A549 (cell line): Measurements from ENCODE around the gene GPR158. TPM values are rescaled to one million over a fixed set of nuclear protein-coding genes. Genes with fewer than 3 reads are reported as not detected.

Source experiments
- ATAC-seq, 2 experiments: fragments of 200-7000 bp in 1 of 2; fragments of >200 bp in 1 of 2; cut with Nextera tagmentation in 1 of 2; cut with Tn5 transposase in 1 of 2; 3 replicates each; pipeline versions ENCODE4 v1.8.0 to v1.9.1; 2018 to 2020; ENCODE audit warnings: mild to moderate bottlenecking in 1 of 2, moderate library complexity in 1 of 2
- CTCF ChIA-PET: fragments of 300-600 bp; sonication (Branson Sonifier 250); formaldehyde crosslinking; extraction: SDS; loops from one replicate; lab custom pipeline; 2021; ENCODE audit warnings: antibody characterized with exemption, inconsistent platforms; lab: Yijun Ruan, JAX
- POLR2A ChIA-PET: fragments of 350-600 bp; formaldehyde crosslinking; extraction: SDS; loops from one replicate; lab custom pipeline; 2021; ENCODE audit warnings: antibody characterized with exemption, inconsistent platforms; lab: Yijun Ruan, JAX
- DNase-seq, 2 experiments: peaks; one replicate each; pipeline versions ENCODE4 v3.0.0 to v3.0.0-alpha.2; 2011 to 2016; ENCODE audit warnings: low read depth in 1 of 2, low spot score in 1 of 2
- FAIRE-seq: peaks from 2 replicates; lab custom pipeline; 2011; peaks lifted over from hg19 to GRCh38; lab: Jason Lieb, UNC
- H3K27ac ChIP-seq, 2 experiments: fragments of >200 bp; sonication (Bioruptor Twin); formaldehyde crosslinking; 3 replicates each; pipeline ENCODE4 v1.5.1; 2016 to 2017
- H3K4me1 ChIP-seq: fragments of >200 bp; sonication (Bioruptor Twin); formaldehyde crosslinking; 3 replicates; pipeline ENCODE4 v1.6.1; 2016
- H3K4me2 ChIP-seq: fragments of >200 bp; sonication (Bioruptor Twin); formaldehyde crosslinking; 3 replicates; pipeline ENCODE4 v1.6.1; 2016
- H3K4me3 ChIP-seq: fragments of >200 bp; sonication (Bioruptor Twin); formaldehyde crosslinking; 3 replicates; pipeline ENCODE4 v1.5.1; 2016
- H3K9me3 ChIP-seq: fragments of >200 bp; sonication (Bioruptor Twin); formaldehyde crosslinking; 3 replicates; pipeline ENCODE4 v1.6.1; 2016
- CBX2 ChIP-seq: fragments of 200-600 bp; sonication (generic); IDR thresholded peaks from 2 replicates; pipeline ENCODE4 v1.6.1; 2016; ENCODE audit warnings: low read depth, mild to moderate bottlenecking, borderline replicate concordance
- CHD4 ChIP-seq: fragments of 200-600 bp; sonication (generic); IDR thresholded peaks from 2 replicates; pipeline ENCODE4 v1.6.1; 2016; ENCODE audit warnings: antibody characterized with exemption, mild to moderate bottlenecking, borderline replicate concordance
- CTCF ChIP-seq: fragments of >200 bp; sonication (Bioruptor Twin); formaldehyde crosslinking; IDR thresholded peaks from 3 replicates; pipeline ENCODE4 v1.5.1; 2016
- EHMT2 ChIP-seq: fragments of 200-600 bp; sonication (generic); IDR thresholded peaks from 2 replicates; pipeline ENCODE4 v1.6.1; 2016; ENCODE audit warnings: antibody characterized with exemption, low read depth, mild to moderate bottlenecking, moderate library complexity
- FOXS1 ChIP-seq: fragments of 250-450 bp; sonication (Bioruptor Pico); IDR thresholded peaks from 2 replicates; pipeline ENCODE4 v1.5.0; 2020; ENCODE audit warnings: mild to moderate bottlenecking, moderate library complexity
- HES2 ChIP-seq: fragments of >200 bp; sonication (Bioruptor Twin); formaldehyde crosslinking; IDR thresholded peaks from 2 replicates; pipeline ENCODE4 v1.6.1; 2016
- HOXA7 ChIP-seq: fragments of 250-450 bp; sonication (Bioruptor Pico); IDR thresholded peaks from 2 replicates; pipeline ENCODE4 v1.5.0; 2020; ENCODE audit warnings: mild to moderate bottlenecking, moderate library complexity
- HOXB5 ChIP-seq: fragments of 250-450 bp; sonication (Bioruptor Pico); IDR thresholded peaks from 2 replicates; pipeline ENCODE4 v1.5.0; 2020; ENCODE audit warnings: mild to moderate bottlenecking, moderate library complexity
- JUNB ChIP-seq: fragments of >200 bp; sonication (Bioruptor Twin); formaldehyde crosslinking; IDR thresholded peaks from 2 replicates; pipeline ENCODE4 v1.6.1; 2016
- MAFK ChIP-seq: fragments of 450-650 bp; IDR thresholded peaks from 2 replicates; pipeline ENCODE4 v1.6.1; 2014; ENCODE audit not compliant: partially characterized antibody
- MAZ ChIP-seq: fragments of 150-350 bp; IDR thresholded peaks from 2 replicates; pipeline ENCODE4 v1.6.1; 2014; ENCODE audit warnings: antibody characterized with exemption, low read depth, low read length, borderline replicate concordance
- MYC ChIP-seq: IDR thresholded peaks from 2 replicates; pipeline ENCODE4 v1.6.1; 2012; ENCODE audit warnings: mild to moderate bottlenecking, inconsistent platforms, low read length, improper control_type of control experiment, borderline replicate concordance
- NFE2L2 ChIP-seq: fragments of 150-350 bp; conservative IDR thresholded peaks from 2 replicates; pipeline ENCODE4 v1.6.1; 2014; ENCODE audit warnings: low read length
- NR3C1 ChIP-seq: fragments of >200 bp; sonication (Bioruptor Twin); formaldehyde crosslinking; IDR thresholded peaks from 3 replicates; pipeline ENCODE4 v1.6.1; 2017
- POLR2A ChIP-seq: IDR thresholded peaks from 2 replicates; pipeline ENCODE4 v1.6.1; 2012; ENCODE audit warnings: mild to moderate bottlenecking, low read length
- POLR2AphosphoS2 ChIP-seq: conservative IDR thresholded peaks from 2 replicates; pipeline ENCODE4 v1.6.1; 2012; ENCODE audit warnings: low read length, improper control_type of control experiment, inconsistent platforms
- RAD21 ChIP-seq, 2 experiments: fragments of >200 bp in 1 of 2; sonication (Bioruptor Twin) in 1 of 2; formaldehyde crosslinking in 1 of 2; IDR thresholded peaks in 1 of 2; conservative IDR thresholded peaks in 1 of 2; 2 replicates in 1 of 2; 3 replicates in 1 of 2; pipeline ENCODE4 v1.6.1; 2012 to 2018; ENCODE audit warnings: inconsistent platforms in 1 of 2
- RARB ChIP-seq: fragments of 250-450 bp; sonication (Bioruptor Pico); IDR thresholded peaks from 2 replicates; pipeline ENCODE4 v1.8.0; 2021; ENCODE audit warnings: mild to moderate bottlenecking, moderate library complexity
- RCOR1 ChIP-seq: fragments of 150-350 bp; IDR thresholded peaks from 2 replicates; pipeline ENCODE4 v1.6.1; 2014; ENCODE audit warnings: antibody characterized with exemption, low read length, low read depth
- RNF2 ChIP-seq: fragments of 200-600 bp; sonication (generic); IDR thresholded peaks from 2 replicates; pipeline ENCODE4 v1.6.1; 2016; ENCODE audit warnings: low read depth, mild to moderate bottlenecking, antibody characterized with exemption, moderate library complexity, borderline replicate concordance
- SREBF2 ChIP-seq: fragments of 450-650 bp; IDR thresholded peaks from 2 replicates; pipeline ENCODE4 v1.6.1; 2014; ENCODE audit warnings: mild to moderate bottlenecking, moderate library complexity
- TFCP2L1 ChIP-seq: fragments of 250-450 bp; sonication (Bioruptor Pico); IDR thresholded peaks from 2 replicates; pipeline ENCODE4 v1.5.0; 2021; ENCODE audit warnings: mild to moderate bottlenecking
- ZFP36 ChIP-seq: fragments of 450-650 bp; IDR thresholded peaks from 2 replicates; pipeline ENCODE4 v1.6.1; 2014; ENCODE audit warnings: borderline replicate concordance; ENCODE audit not compliant: partially characterized antibody
- ZSCAN20 ChIP-seq: fragments of 250-450 bp; sonication (Bioruptor Pico); IDR thresholded peaks from 2 replicates; pipeline ENCODE4 v1.8.0; 2022; ENCODE audit warnings: mild to moderate bottlenecking, moderate library complexity
- WGBS: methylation state at CpG from one replicate; pipeline ENCODE4 v1.1.6; 2017; ENCODE audit errors: missing lambda C conversion rate; 5-methylcytosine and 5-hydroxymethylcytosine counted together
- polyA plus RNA-seq, 4 experiments: library from polyadenylated mRNA; depleted of rRNA in 3 of 4; stranded (reverse); fragments of >200 nt; fragmentation: RNase III in 1 of 4; extraction: RNeasy Plus Mini Kit Qiagen cat#74134 plus additional on column Dnase treatment in 1 of 4; gene quantifications; 2 replicates in 3 of 4; 3 replicates in 1 of 4; pipeline ENCODE4 v1.2.3, GENCODE V29; 2011 to 2017
- TF ChIP-seq, protein P1 (sequence below): fragments of 450-650 bp; IDR thresholded peaks from 2 replicates; pipeline ENCODE4 v1.6.1; 2014; ENCODE audit warnings: antibody characterized with exemption
- TF ChIP-seq, protein P2 (sequence below): fragments of 250-450 bp; sonication (Bioruptor Pico); IDR thresholded peaks from 2 replicates; pipeline ENCODE4 v1.5.0; 2020; ENCODE audit warnings: low read depth, mild to moderate bottlenecking, moderate library complexity
- TF ChIP-seq, protein P3 (sequence below): fragments of >200 bp; sonication (Bioruptor Twin); formaldehyde crosslinking; IDR thresholded peaks from 3 replicates; pipeline ENCODE4 v1.6.1; 2016

GPR158 gene
- polyA plus RNA-seq, 2 of the 4 experiments (the other 2 are of a cell fraction): 0.01 to 0.03 TPM

GRCh38 chr10:25455980-25456567 is 281.3 kb downstream of the GPR158 start:
- peak; percentile 23 for FAIRE-seq

DNA sequence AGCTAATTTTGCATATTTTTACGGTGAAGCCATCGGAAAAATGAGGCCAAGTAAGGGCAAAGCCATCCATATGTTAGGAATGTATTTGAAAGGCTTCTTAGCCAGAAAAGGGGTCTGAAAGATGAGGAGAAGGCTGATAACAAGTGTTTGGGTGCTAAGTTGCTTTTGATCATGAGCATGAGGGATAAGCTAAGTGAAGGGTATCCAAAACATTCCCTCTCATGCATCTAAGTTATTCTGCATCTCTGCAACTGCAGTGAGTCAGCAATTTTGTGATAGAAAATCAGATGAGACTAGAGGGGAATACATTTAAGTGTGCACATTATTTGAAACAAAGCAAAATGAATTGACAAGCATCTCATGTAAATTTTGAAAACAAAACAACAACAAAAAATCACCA is 282.8 kb downstream of the GPR158 start:
- peak; percentile 72 for TF ChIP-seq MAFK
- no peak for TF ChIP-seq MAZ
- TF ChIP-seq NFE2L2: peak; percentile 50; the same call in 1 of the 2 replicates
- TF ChIP-seq, protein P1, sequence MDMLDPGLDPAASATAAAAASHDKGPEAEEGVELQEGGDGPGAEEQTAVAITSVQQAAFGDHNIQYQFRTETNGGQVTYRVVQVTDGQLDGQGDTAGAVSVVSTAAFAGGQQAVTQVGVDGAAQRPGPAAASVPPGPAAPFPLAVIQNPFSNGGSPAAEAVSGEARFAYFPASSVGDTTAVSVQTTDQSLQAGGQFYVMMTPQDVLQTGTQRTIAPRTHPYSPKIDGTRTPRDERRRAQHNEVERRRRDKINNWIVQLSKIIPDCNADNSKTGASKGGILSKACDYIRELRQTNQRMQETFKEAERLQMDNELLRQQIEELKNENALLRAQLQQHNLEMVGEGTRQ: no peak
- TF ChIP-seq CHD4: no peak
- TF ChIP-seq CBX2: no peak
- TF ChIP-seq RCOR1: no peak
- TF ChIP-seq RAD21 (conservative IDR thresholded peaks at IDR 0.05 in 1 of 2, IDR thresholded peaks at IDR 0.05 in 1 of 2): no peak

More at GRCh38 chr10:25455980-25456567, 281.3 kb downstream of the GPR158 start:
- H3K4me3 ChIP-seq: no peak overlapping the region
- ChIA-PET POLR2A (no interaction called here), CTCF (no interaction called here)
- TF ChIP-seq JUNB: no peak
- no peak for TF ChIP-seq MYC
- TF ChIP-seq, protein P2, sequence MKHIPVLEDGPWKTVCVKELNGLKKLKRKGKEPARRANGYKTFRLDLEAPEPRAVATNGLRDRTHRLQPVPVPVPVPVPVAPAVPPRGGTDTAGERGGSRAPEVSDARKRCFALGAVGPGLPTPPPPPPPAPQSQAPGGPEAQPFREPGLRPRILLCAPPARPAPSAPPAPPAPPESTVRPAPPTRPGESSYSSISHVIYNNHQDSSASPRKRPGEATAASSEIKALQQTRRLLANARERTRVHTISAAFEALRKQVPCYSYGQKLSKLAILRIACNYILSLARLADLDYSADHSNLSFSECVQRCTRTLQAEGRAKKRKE (CRISPR knock-in tag): no peak
- no peak for TF ChIP-seq NR3C1
- no peak for TF ChIP-seq RARB (CRISPR knock-in tag)
- TF ChIP-seq TFCP2L1: no peak
- TF ChIP-seq HOXA7: no peak
- TF ChIP-seq SREBF2: no peak
- no peak for TF ChIP-seq RNF2
- TF ChIP-seq POLR2AphosphoS2: no peak
- no peak for TF ChIP-seq HOXB5 (CRISPR knock-in tag)
- no peak for TF ChIP-seq FOXS1 (CRISPR knock-in tag)
- TF ChIP-seq CBX2: no peak
- no peak for TF ChIP-seq POLR2A
- TF ChIP-seq, protein P3, sequence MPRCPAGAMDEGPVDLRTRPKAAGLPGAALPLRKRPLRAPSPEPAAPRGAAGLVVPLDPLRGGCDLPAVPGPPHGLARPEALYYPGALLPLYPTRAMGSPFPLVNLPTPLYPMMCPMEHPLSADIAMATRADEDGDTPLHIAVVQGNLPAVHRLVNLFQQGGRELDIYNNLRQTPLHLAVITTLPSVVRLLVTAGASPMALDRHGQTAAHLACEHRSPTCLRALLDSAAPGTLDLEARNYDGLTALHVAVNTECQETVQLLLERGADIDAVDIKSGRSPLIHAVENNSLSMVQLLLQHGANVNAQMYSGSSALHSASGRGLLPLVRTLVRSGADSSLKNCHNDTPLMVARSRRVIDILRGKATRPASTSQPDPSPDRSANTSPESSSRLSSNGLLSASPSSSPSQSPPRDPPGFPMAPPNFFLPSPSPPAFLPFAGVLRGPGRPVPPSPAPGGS: no peak
- TF ChIP-seq CTCF: no peak
- TF ChIP-seq ZSCAN20 (CRISPR knock-in tag): no peak
- TF ChIP-seq ZFP36: no peak
- no peak for TF ChIP-seq HES2
- no peak for TF ChIP-seq EHMT2
- no peak overlapping the region for H3K27ac ChIP-seq
- H3K4me2 ChIP-seq: no peak overlapping the region
- 27% methylated on average over 4 of the region's 4 CpGs for WGBS
- ATAC-seq: no peak
- H3K9me3 ChIP-seq: peaks cover 12% of the 10 kb centered on the region; the same call in 1 of the 3 replicates
- no peaks in the 10 kb centered on the region for H3K4me1 ChIP-seq
- no peak for DNase-seq

More for the DNA sequence above, 282.8 kb downstream of the GPR158 start:
- ATAC-seq: no peak
- no peak for FAIRE-seq
- 84% methylated on average over 2 of the region's 2 CpGs for WGBS
- H3K9me3 ChIP-seq: peaks cover 12% of the 10 kb centered on the region; the same call in 1 of the 3 replicates
- DNase-seq: no peak
- H3K4me1 ChIP-seq: no peaks in the 10 kb centered on the region
- POLR2A ChIA-PET: no interaction called here
- H3K4me2 ChIP-seq: no peak overlapping the region
- CTCF ChIA-PET: no interaction called here
- no peak overlapping the region for H3K4me3 ChIP-seq
- H3K27ac ChIP-seq: no peak overlapping the region
